GM12865 (cell line): ENCODE measurements around the gene SPATA7.
A peak's percentile ranks its signal among the peaks of the same experiment; 100 is the strongest.
"Not testable (repeated sequence)": the region's sequence is repeated elsewhere in the genome, so short reads cannot be mapped to it uniquely, and the experiment has no call there.

Source experiments
- DNase-seq: peaks from one replicate; pipeline ENCODE4 v3.0.0; 2010; ENCODE audit warnings: low read depth
- H3K4me3 ChIP-seq: 2 replicates; pipeline ENCODE4 v1.5.1; 2011; ENCODE audit warnings: mild to moderate bottlenecking, low read depth, low read length, control low read depth
- TF ChIP-seq, protein P1 (sequence below): IDR thresholded peaks from 2 replicates; pipeline ENCODE4 v1.5.1; 2011; ENCODE audit warnings: low read length, control low read depth, low read depth, inconsistent platforms; ENCODE audit not compliant: insufficient read depth; ENCODE audit errors: missing control alignments

The SPATA7 gene

GRCh38 chr14:88379706-88380343, 5.6 kb upstream of the SPATA7 start:
- no peak overlapping the region for H3K4me3 ChIP-seq
- TF ChIP-seq, protein P1, sequence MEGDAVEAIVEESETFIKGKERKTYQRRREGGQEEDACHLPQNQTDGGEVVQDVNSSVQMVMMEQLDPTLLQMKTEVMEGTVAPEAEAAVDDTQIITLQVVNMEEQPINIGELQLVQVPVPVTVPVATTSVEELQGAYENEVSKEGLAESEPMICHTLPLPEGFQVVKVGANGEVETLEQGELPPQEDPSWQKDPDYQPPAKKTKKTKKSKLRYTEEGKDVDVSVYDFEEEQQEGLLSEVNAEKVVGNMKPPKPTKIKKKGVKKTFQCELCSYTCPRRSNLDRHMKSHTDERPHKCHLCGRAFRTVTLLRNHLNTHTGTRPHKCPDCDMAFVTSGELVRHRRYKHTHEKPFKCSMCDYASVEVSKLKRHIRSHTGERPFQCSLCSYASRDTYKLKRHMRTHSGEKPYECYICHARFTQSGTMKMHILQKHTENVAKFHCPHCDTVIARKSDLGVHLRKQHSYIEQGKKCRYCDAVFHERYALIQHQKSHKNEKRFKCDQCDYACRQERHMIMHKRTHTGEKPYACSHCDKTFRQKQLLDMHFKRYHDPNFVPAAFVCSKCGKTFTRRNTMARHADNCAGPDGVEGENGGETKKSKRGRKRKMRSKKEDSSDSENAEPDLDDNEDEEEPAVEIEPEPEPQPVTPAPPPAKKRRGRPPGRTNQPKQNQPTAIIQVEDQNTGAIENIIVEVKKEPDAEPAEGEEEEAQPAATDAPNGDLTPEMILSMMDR, result no peak
- no peak for DNase-seq

GRCh38 chr14:88380405-88380804, 5.1 kb upstream of the SPATA7 start:
- DNase-seq, result no peak
- TF ChIP-seq, protein P1, result no peak
- no peak overlapping the region for H3K4me3 ChIP-seq

DNA sequence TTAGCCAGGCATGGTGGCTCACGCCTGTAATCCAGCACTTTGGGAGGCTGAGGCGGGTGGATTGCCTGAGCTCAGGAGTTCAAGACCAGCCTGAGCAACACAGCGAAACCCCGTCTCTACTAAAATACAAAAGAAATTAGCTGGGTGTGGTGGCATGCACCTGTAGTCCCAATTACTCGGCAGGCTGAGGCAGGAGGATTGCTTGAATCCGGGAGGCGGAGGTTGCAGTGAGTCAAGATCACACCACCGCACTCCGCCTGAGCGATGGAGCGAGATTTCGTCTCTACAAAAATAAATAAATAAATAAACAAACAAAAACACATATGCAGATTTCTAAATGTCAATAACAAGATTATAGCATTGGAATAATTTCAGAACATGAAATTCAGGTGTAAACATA, 3.8 kb upstream of the SPATA7 start:
- not testable (repeated sequence) for H3K4me3 ChIP-seq, DNase-seq

DNA sequence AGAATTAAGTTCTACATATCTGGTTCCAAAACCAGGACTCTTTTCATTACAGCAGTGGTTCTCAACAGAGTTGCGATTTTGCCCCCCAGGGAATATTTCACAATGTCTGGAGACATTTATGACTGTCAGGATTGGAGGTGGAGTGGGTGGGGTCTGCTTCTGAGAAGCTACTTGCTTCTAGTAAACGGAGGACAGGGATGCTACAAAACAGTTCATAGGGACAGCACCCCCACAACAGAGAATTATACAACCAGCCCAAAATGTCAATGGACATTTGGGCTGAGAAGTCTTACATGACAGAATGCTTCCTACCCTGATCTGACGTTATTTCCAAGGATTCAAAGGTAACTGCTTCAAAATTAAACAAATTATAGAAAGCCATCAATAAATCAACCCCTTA, 739 bp upstream of the SPATA7 start:
- no peak for DNase-seq
- TF ChIP-seq, protein P1, result no peak
- peak overlapping the region; percentile 97 for H3K4me3 ChIP-seq

DNA sequence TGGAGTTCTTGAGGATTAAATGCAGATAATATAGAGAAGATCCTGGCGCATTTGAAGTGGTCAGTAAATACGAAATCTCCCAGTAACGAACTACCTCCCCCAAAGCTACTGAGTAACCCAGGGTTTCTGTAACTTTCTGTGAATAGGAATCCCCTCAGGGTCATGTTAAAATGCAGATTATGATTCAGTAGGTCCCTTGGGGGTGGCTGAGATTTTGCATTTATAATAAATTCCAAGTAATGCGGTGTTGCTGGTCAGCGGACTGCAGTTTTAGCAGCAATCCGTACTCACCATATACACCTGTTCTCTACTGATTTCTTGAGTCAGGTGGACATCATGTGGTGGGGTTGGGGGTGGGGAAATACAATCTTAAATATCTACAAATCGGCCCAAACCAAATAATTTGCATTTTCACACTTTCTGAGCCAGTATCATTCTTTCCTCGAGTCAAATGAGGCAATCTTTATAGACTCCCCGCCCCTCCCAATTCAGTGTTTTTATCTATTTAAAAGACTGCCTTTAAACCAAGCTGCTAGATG, 868 bp downstream of the SPATA7 start:
- H3K4me3 ChIP-seq, result peak overlapping the region; percentile 97
- DNase-seq, result peak; percentile 8
- TF ChIP-seq, protein P1, result no peak

GRCh38 chr14:88388741-88389282, 3.4 kb downstream of the SPATA7 start:
- TF ChIP-seq, protein P1, result no peak
- DNase-seq, result no peak

DNA sequence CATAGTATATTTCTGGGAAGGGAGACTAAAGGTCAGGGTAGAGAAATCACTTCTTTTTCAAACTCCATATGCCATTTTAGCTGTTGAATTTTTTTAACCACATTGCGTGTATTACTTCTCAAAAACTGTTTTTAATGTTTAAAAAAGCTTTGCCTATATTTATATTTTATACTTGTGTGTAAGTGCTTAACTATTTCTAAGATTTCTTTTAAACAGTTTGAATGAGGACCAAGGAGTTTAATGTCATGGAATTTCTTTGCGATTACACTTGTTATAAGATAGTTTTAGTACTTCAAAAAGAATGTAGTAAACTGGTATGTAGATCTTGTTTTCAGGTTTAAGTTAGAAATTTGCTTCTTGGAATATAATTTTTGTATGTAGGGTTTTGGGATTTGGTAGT, 7.2 kb downstream of the SPATA7 start:
- no peak for DNase-seq
- TF ChIP-seq, protein P1, result no peak

More at GRCh38 chr14:88388741-88389282, 3.4 kb downstream of the SPATA7 start:
- H3K4me3 ChIP-seq, result no peak overlapping the region

More for the DNA sequence above, 7.2 kb downstream of the SPATA7 start:
- no peak overlapping the region for H3K4me3 ChIP-seq
